ENCODE data around the gene SH3RF3. TPM values are rescaled to one million over a fixed set of nuclear protein-coding genes. Genes with fewer than 3 reads are reported as not detected.

The SH3RF3 gene
- total RNA-seq, 2 donors from 2014 or later = 1.3 to 2.5 TPM

GRCh38 chr2:109143214-109144187 is 14.5 kb downstream of the SH3RF3 start:
- no peak overlapping the region for H3K9ac ChIP-seq (ENCODE audit: low read depth in 2 of 2, low read length in 2 of 2)
- H3K4me1 ChIP-seq = no peaks in the 10 kb centered on the region
- no peak overlapping the region for H3K4me3 ChIP-seq
- TF ChIP-seq, protein P1, sequence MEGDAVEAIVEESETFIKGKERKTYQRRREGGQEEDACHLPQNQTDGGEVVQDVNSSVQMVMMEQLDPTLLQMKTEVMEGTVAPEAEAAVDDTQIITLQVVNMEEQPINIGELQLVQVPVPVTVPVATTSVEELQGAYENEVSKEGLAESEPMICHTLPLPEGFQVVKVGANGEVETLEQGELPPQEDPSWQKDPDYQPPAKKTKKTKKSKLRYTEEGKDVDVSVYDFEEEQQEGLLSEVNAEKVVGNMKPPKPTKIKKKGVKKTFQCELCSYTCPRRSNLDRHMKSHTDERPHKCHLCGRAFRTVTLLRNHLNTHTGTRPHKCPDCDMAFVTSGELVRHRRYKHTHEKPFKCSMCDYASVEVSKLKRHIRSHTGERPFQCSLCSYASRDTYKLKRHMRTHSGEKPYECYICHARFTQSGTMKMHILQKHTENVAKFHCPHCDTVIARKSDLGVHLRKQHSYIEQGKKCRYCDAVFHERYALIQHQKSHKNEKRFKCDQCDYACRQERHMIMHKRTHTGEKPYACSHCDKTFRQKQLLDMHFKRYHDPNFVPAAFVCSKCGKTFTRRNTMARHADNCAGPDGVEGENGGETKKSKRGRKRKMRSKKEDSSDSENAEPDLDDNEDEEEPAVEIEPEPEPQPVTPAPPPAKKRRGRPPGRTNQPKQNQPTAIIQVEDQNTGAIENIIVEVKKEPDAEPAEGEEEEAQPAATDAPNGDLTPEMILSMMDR (IDR thresholded peaks at IDR 0.05) = no peak
- intact Hi-C loops (cut with DNase I) = no loop called here
- no peaks in the 10 kb centered on the region for H3K9me3 ChIP-seq
- no peak for DNase-seq
- H3K27ac ChIP-seq = no peak overlapping the region
- no peaks in the 10 kb centered on the region for H3K27me3 ChIP-seq
- H3K36me3 ChIP-seq = no peaks in the 10 kb centered on the region

- Histone ChIP-seq H3K9me3 (no peaks in the 10 kb centered on the region), H3K27me3 (no peaks in the 10 kb centered on the region), H3K4me1 (no peaks in the 10 kb centered on the region), H3K27ac (no peak overlapping the region), H3K4me3 (no peak overlapping the region), H3K36me3 (no peaks in the 10 kb centered on the region), H3K9ac (ENCODE audit: low read depth in 2 of 2, low read length in 2 of 2) (no peak overlapping the region)
- TF ChIP-seq, protein P1 (IDR thresholded peaks at IDR 0.05) = no peak
- DNase-seq = no peak
- intact Hi-C loops (cut with DNase I) = no loop called here
Measured at GRCh38 chr2:109144271-109144670, 15.3 kb downstream of the SH3RF3 start.

DNA sequence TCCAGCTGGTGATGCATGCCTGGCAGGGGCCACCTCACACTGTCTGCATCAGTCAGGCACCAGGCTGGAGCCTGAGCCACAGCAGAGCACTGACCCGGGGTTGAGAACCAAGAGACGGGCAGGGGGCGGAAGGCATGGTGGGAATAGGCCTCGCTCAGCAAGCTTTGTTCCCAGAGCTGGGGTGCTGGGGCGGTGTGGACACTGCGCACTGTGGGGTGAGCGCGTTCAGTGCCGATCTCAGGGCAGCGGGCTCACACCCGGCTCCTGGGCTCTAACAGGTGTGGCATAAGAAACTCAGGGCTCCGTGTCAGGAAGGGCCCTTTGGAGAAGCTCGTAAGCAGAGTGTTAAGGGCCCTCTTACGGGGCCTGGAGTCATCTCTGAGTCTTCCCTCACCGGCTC is 15.7 kb downstream of the SH3RF3 start:
- TF ChIP-seq, protein P1 (IDR thresholded peaks at IDR 0.05) = no peak
- H3K36me3 ChIP-seq = no peaks in the 10 kb centered on the region
- H3K9me3 ChIP-seq = no peaks in the 10 kb centered on the region
- H3K27me3 ChIP-seq = no peaks in the 10 kb centered on the region
- H3K9ac ChIP-seq (ENCODE audit: low read depth in 2 of 2, low read length in 2 of 2) = no peak overlapping the region
- no peak overlapping the region for H3K27ac ChIP-seq
- H3K4me1 ChIP-seq = no peaks in the 10 kb centered on the region
- no peak for DNase-seq
- intact Hi-C loops (cut with DNase I) = no loop called here
- no peak overlapping the region for H3K4me3 ChIP-seq

GRCh38 chr2:109145286-109145685 is 16.3 kb downstream of the SH3RF3 start:
- intact Hi-C loops (cut with DNase I) = no loop called here
- H3K4me3 ChIP-seq = no peak overlapping the region
- H3K27me3 ChIP-seq = no peaks in the 10 kb centered on the region
- H3K9ac ChIP-seq (ENCODE audit: low read depth in 2 of 2, low read length in 2 of 2) = no peak overlapping the region
- H3K36me3 ChIP-seq = no peaks in the 10 kb centered on the region
- no peaks in the 10 kb centered on the region for H3K4me1 ChIP-seq
- no peak overlapping the region for H3K27ac ChIP-seq
- H3K9me3 ChIP-seq = no peaks in the 10 kb centered on the region
- TF ChIP-seq, protein P1 (IDR thresholded peaks at IDR 0.05) = no peak
- no peak for DNase-seq

GRCh38 chr2:109147405-109147804 is 18.4 kb downstream of the SH3RF3 start:
- no peaks in the 10 kb centered on the region for H3K9me3 ChIP-seq
- no peak overlapping the region for H3K27ac ChIP-seq

More at GRCh38 chr2:109147405-109147804, 18.4 kb downstream of the SH3RF3 start:
- Histone ChIP-seq H3K27me3 (no peaks in the 10 kb centered on the region), H3K36me3 (no peaks in the 10 kb centered on the region), H3K4me1 (no peaks in the 10 kb centered on the region), H3K4me3 (no peak overlapping the region), H3K9ac (ENCODE audit: low read depth in 2 of 2, low read length in 2 of 2) (no peak overlapping the region)
- TF ChIP-seq, protein P1 (IDR thresholded peaks at IDR 0.05) = no peak
- no peak for DNase-seq
- intact Hi-C loops (cut with DNase I) = no loop called here
